ENCODE results near the gene PDIA2.

GRCh38 chr16:264440-264951 is 18.5 kb upstream of the PDIA2 start:
- no peak for TF ChIP-seq CTCF (IDR thresholded peaks at IDR 0.05)
- TF ChIP-seq POLR2A (IDR thresholded peaks at IDR 0.05), result no peak

Data from testis (tissue), 2 donors.